ENCODE measurements around the gene MAPK11.

The MAPK11 gene

DNA sequence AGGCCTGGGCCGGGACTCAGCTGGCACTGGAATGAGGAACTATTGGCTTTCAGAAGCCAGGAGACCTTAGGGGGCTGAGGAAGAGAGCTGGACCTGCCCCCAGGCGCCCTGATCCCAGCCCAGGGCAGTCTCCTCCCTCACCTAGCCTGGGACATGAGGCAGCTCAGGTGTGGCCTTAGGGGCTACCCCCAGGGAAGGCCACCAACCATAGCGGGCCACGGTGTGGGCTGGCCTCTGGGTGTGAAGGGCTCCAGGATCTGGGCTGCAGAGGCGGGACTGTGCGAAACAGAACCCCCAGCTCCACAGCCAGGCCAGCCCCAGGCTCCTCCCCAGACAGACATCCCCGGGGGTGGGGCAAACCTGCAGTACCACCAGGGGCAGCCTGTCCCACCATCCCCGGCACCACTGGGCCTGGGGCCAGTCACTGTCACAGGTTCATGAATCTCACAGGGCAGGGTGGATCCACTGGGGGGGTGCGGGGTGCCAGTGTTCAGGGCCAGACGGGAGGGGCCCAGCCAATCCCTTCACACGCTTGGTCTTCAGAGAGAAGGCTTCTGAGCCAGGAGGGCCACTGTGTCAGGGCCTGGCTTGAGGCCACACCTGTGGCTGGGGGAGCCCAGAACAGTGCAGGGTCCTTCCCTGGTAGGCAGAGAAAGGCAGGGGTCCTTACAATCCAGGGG, 33.8 kb upstream of the MAPK11 start:
- peak overlapping the region; percentile 6 for H3K4me3 ChIP-seq (ENCODE audit: low read depth, low read length)
- TF ChIP-seq, protein P1, sequence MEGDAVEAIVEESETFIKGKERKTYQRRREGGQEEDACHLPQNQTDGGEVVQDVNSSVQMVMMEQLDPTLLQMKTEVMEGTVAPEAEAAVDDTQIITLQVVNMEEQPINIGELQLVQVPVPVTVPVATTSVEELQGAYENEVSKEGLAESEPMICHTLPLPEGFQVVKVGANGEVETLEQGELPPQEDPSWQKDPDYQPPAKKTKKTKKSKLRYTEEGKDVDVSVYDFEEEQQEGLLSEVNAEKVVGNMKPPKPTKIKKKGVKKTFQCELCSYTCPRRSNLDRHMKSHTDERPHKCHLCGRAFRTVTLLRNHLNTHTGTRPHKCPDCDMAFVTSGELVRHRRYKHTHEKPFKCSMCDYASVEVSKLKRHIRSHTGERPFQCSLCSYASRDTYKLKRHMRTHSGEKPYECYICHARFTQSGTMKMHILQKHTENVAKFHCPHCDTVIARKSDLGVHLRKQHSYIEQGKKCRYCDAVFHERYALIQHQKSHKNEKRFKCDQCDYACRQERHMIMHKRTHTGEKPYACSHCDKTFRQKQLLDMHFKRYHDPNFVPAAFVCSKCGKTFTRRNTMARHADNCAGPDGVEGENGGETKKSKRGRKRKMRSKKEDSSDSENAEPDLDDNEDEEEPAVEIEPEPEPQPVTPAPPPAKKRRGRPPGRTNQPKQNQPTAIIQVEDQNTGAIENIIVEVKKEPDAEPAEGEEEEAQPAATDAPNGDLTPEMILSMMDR (IDR thresholded peaks at IDR 0.05; ENCODE audit: borderline replicate concordance, insufficient read depth, low read depth, low read length) = 0 out of 2 replicates have a peak, but pooled peaks have one; percentile 24

GRCh38 chr22:50303515-50303847, 33.3 kb upstream of the MAPK11 start:
- TF ChIP-seq, protein P1 (IDR thresholded peaks at IDR 0.05; ENCODE audit: borderline replicate concordance, insufficient read depth, low read depth, low read length) = no peak

GRCh38 chr22:50302564-50302963, 32.4 kb upstream of the MAPK11 start:
- TF ChIP-seq, protein P1 (IDR thresholded peaks at IDR 0.05; ENCODE audit: borderline replicate concordance, insufficient read depth, low read depth, low read length) = no peak
- H3K4me3 ChIP-seq (ENCODE audit: low read depth, low read length) = no peak overlapping the region

More at GRCh38 chr22:50303515-50303847, 33.3 kb upstream of the MAPK11 start:
- H3K4me3 ChIP-seq (ENCODE audit: low read depth, low read length) = peak overlapping the region; percentile 6

DNA sequence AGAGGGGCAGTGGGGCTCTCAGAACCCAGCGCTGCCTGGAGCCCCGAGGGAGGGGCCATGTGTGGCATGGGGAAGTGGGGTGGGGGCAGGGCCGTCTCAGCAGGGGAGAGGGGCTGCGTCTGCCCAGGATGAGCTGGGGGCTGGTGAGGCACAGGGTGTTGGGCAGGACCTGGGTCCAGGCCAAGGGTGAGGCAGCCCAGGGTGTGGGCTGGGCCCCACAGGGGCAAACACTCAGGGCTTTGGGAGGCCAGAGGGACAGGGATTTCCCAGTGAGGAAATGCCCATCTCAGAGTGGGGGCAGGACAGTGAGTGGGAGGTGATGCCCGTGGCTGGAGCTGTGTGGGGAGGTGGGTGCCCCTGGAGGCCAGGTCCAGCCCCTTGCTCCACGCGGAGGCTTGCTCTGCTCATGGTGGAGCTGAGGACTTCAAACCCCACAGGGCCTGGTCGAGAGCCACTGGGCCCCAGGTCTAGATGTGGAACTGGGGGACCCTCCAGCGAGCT, 31.9 kb upstream of the MAPK11 start:
- H3K4me3 ChIP-seq (ENCODE audit: low read depth, low read length) = no peak overlapping the region
- TF ChIP-seq, protein P1 (IDR thresholded peaks at IDR 0.05; ENCODE audit: borderline replicate concordance, insufficient read depth, low read depth, low read length) = no peak

- TF ChIP-seq, protein P1 (IDR thresholded peaks at IDR 0.05; ENCODE audit: borderline replicate concordance, insufficient read depth, low read depth, low read length) = no peak
- no peak overlapping the region for H3K4me3 ChIP-seq (ENCODE audit: low read depth, low read length)
Measured at GRCh38 chr22:50301581-50301991, 31.4 kb upstream of the MAPK11 start.

DNA sequence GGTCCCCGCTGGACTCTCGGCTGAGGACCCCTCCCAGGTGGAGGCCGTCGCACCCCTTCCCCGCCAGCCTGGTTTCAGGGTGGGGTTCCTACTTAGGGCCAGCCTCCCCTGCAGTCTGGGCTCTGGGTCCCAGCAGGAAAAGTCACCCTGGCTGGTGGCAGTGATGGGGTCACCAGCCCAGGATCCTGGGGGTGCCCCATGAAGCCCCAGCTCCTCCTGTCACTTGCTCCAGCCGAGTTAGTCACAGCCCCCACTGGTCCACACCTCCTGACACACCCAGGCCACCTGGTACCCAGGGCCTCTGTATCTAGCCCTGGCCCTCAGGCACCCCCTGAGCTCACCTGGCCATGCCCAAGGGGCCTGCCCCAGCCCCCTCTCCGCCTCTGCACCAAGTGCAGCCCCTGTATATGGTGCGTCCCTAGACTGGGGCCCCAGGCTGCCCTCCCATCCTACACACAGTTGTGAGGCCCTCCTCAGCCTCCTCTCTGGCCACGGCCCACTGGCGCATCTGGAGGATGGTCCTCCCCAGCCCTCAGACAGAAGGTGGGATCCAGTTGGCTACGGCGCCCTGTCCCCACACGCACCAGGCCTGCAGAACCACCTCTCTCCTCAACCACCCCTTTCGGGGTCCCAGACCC, 30.6 kb upstream of the MAPK11 start:
- TF ChIP-seq, protein P1 (IDR thresholded peaks at IDR 0.05; ENCODE audit: borderline replicate concordance, insufficient read depth, low read depth, low read length) = no peak
- peak overlapping the region; percentile 21 for H3K4me3 ChIP-seq (ENCODE audit: low read depth, low read length)

Data from GM12875 (cell line).